A549 (cell line): Measurements from ENCODE around the gene RAB27A. TPM values are rescaled to one million over a fixed set of nuclear protein-coding genes. Genes with fewer than 3 reads are reported as not detected.

Experiments used
- ATAC-seq, 2 experiments: fragments of 200-7000 bp in 1 of 2; fragments of >200 bp in 1 of 2; cut with Nextera tagmentation in 1 of 2; cut with Tn5 transposase in 1 of 2; 3 replicates each; pipeline versions ENCODE4 v1.8.0 to v1.9.1; 2018 to 2020; ENCODE audit warnings: mild to moderate bottlenecking in 1 of 2, moderate library complexity in 1 of 2
- CTCF ChIA-PET: fragments of 300-600 bp; sonication (Branson Sonifier 250); formaldehyde crosslinking; extraction: SDS; loops from one replicate; lab custom pipeline; 2021; ENCODE audit warnings: antibody characterized with exemption, inconsistent platforms; lab: Yijun Ruan, JAX
- POLR2A ChIA-PET: fragments of 350-600 bp; formaldehyde crosslinking; extraction: SDS; loops from one replicate; lab custom pipeline; 2021; ENCODE audit warnings: antibody characterized with exemption, inconsistent platforms; lab: Yijun Ruan, JAX
- DNase-seq, 2 experiments: peaks; one replicate each; pipeline versions ENCODE4 v3.0.0 to v3.0.0-alpha.2; 2011 to 2016; ENCODE audit warnings: low read depth in 1 of 2, low spot score in 1 of 2
- FAIRE-seq: peaks from 2 replicates; lab custom pipeline; 2011; peaks lifted over from hg19 to GRCh38; lab: Jason Lieb, UNC
- H3K27ac ChIP-seq, 2 experiments: fragments of >200 bp; sonication (Bioruptor Twin); formaldehyde crosslinking; 3 replicates each; pipeline ENCODE4 v1.5.1; 2016 to 2017
- H3K4me1 ChIP-seq: fragments of >200 bp; sonication (Bioruptor Twin); formaldehyde crosslinking; 3 replicates; pipeline ENCODE4 v1.6.1; 2016
- H3K4me2 ChIP-seq: fragments of >200 bp; sonication (Bioruptor Twin); formaldehyde crosslinking; 3 replicates; pipeline ENCODE4 v1.6.1; 2016
- H3K4me3 ChIP-seq: fragments of >200 bp; sonication (Bioruptor Twin); formaldehyde crosslinking; 3 replicates; pipeline ENCODE4 v1.5.1; 2016
- H3K9me3 ChIP-seq: fragments of >200 bp; sonication (Bioruptor Twin); formaldehyde crosslinking; 3 replicates; pipeline ENCODE4 v1.6.1; 2016
- ATOH8 ChIP-seq: fragments of 250-450 bp; sonication (Bioruptor Pico); IDR thresholded peaks from 2 replicates; pipeline ENCODE4 v1.5.0; 2020; ENCODE audit warnings: low read depth, mild to moderate bottlenecking, moderate library complexity
- CBX2 ChIP-seq: fragments of 200-600 bp; sonication (generic); IDR thresholded peaks from 2 replicates; pipeline ENCODE4 v1.6.1; 2016; ENCODE audit warnings: low read depth, mild to moderate bottlenecking, borderline replicate concordance
- CHD4 ChIP-seq: fragments of 200-600 bp; sonication (generic); IDR thresholded peaks from 2 replicates; pipeline ENCODE4 v1.6.1; 2016; ENCODE audit warnings: antibody characterized with exemption, mild to moderate bottlenecking, borderline replicate concordance
- CTCF ChIP-seq: fragments of >200 bp; sonication (Bioruptor Twin); formaldehyde crosslinking; IDR thresholded peaks from 3 replicates; pipeline ENCODE4 v1.5.1; 2016
- E2F6 ChIP-seq: IDR thresholded peaks from 2 replicates; pipeline ENCODE4 v1.6.1; 2012; ENCODE audit warnings: low read depth, borderline replicate concordance
- EP300 ChIP-seq, 2 experiments: fragments of >200 bp; sonication (Bioruptor Twin); formaldehyde crosslinking; IDR thresholded peaks; 2 replicates in 1 of 2; 3 replicates in 1 of 2; pipeline ENCODE4 v1.6.1; 2016 to 2017
- FOSL2 ChIP-seq, 2 experiments: fragments of 450-650 bp in 1 of 2; fragments of >200 bp in 1 of 2; sonication (Bioruptor Twin) in 1 of 2; formaldehyde crosslinking; IDR thresholded peaks; 2 replicates each; pipeline versions ENCODE4 v1.5.0 to v1.6.1; 2016 to 2020; ENCODE audit warnings: mild to moderate bottlenecking in 1 of 2, moderate library complexity in 1 of 2
- FOXS1 ChIP-seq: fragments of 250-450 bp; sonication (Bioruptor Pico); IDR thresholded peaks from 2 replicates; pipeline ENCODE4 v1.5.0; 2020; ENCODE audit warnings: mild to moderate bottlenecking, moderate library complexity
- GATA3 ChIP-seq: IDR thresholded peaks from 2 replicates; pipeline ENCODE4 v1.6.1; 2012; ENCODE audit warnings: borderline replicate concordance
- HDAC2 ChIP-seq: fragments of 200-600 bp; sonication (generic); IDR thresholded peaks from 2 replicates; pipeline ENCODE4 v1.6.1; 2016
- HOXB13 ChIP-seq: fragments of 250-450 bp; sonication (Bioruptor Pico); IDR thresholded peaks from 2 replicates; pipeline ENCODE4 v1.5.0; 2020; ENCODE audit warnings: low read depth, mild to moderate bottlenecking, moderate library complexity
- JUN ChIP-seq, 2 experiments: fragments of >200 bp; sonication (Bioruptor Twin); formaldehyde crosslinking; IDR thresholded peaks; 2 replicates in 1 of 2; 3 replicates in 1 of 2; pipeline ENCODE4 v1.6.1; 2016 to 2017
- JUNB ChIP-seq: fragments of >200 bp; sonication (Bioruptor Twin); formaldehyde crosslinking; IDR thresholded peaks from 2 replicates; pipeline ENCODE4 v1.6.1; 2016
- KDM5A ChIP-seq: fragments of 200-600 bp; sonication (generic); IDR thresholded peaks from 2 replicates; pipeline ENCODE4 v1.6.1; 2016; ENCODE audit warnings: antibody characterized with exemption, mild to moderate bottlenecking
- MAX ChIP-seq: IDR thresholded peaks from 2 replicates; pipeline ENCODE4 v1.6.1; 2012
- MAZ ChIP-seq: fragments of 150-350 bp; IDR thresholded peaks from 2 replicates; pipeline ENCODE4 v1.6.1; 2014; ENCODE audit warnings: antibody characterized with exemption, low read depth, low read length, borderline replicate concordance
- PHF8 ChIP-seq: fragments of 200-600 bp; sonication (generic); IDR thresholded peaks from 2 replicates; pipeline ENCODE4 v1.6.1; 2016; ENCODE audit warnings: low read depth, mild to moderate bottlenecking, antibody characterized with exemption, moderate library complexity, borderline replicate concordance
- POLR2A ChIP-seq: IDR thresholded peaks from 2 replicates; pipeline ENCODE4 v1.6.1; 2012; ENCODE audit warnings: mild to moderate bottlenecking, low read length
- RAD21 ChIP-seq, 2 experiments: fragments of >200 bp in 1 of 2; sonication (Bioruptor Twin) in 1 of 2; formaldehyde crosslinking in 1 of 2; IDR thresholded peaks in 1 of 2; conservative IDR thresholded peaks in 1 of 2; 2 replicates in 1 of 2; 3 replicates in 1 of 2; pipeline ENCODE4 v1.6.1; 2012 to 2018; ENCODE audit warnings: inconsistent platforms in 1 of 2
- RARB ChIP-seq: fragments of 250-450 bp; sonication (Bioruptor Pico); IDR thresholded peaks from 2 replicates; pipeline ENCODE4 v1.8.0; 2021; ENCODE audit warnings: mild to moderate bottlenecking, moderate library complexity
- RCOR1 ChIP-seq: fragments of 150-350 bp; IDR thresholded peaks from 2 replicates; pipeline ENCODE4 v1.6.1; 2014; ENCODE audit warnings: antibody characterized with exemption, low read length, low read depth
- SREBF2 ChIP-seq: fragments of 450-650 bp; IDR thresholded peaks from 2 replicates; pipeline ENCODE4 v1.6.1; 2014; ENCODE audit warnings: mild to moderate bottlenecking, moderate library complexity
- TP53 ChIP-seq: fragments of 250-450 bp; sonication (Bioruptor Pico); IDR thresholded peaks from 2 replicates; pipeline ENCODE4 v1.5.0; 2021; ENCODE audit warnings: mild to moderate bottlenecking, moderate library complexity
- USF2 ChIP-seq: fragments of 450-650 bp; IDR thresholded peaks from 2 replicates; pipeline ENCODE4 v1.6.1; 2014; ENCODE audit warnings: antibody characterized with exemption
- ZC3H11A ChIP-seq: fragments of 450-650 bp; IDR thresholded peaks from 2 replicates; pipeline ENCODE4 v1.6.1; 2014; ENCODE audit warnings: antibody characterized with exemption, mild to moderate bottlenecking
- ZNF302 ChIP-seq: fragments of 250-450 bp; sonication (Bioruptor Pico); IDR thresholded peaks from 2 replicates; pipeline ENCODE4 v1.9.0; 2021; ENCODE audit warnings: inconsistent platforms, mild to moderate bottlenecking, moderate library complexity
- WGBS: methylation state at CpG from one replicate; pipeline ENCODE4 v1.1.6; 2017; ENCODE audit errors: missing lambda C conversion rate; 5-methylcytosine and 5-hydroxymethylcytosine counted together
- polyA plus RNA-seq, 4 experiments: library from polyadenylated mRNA; depleted of rRNA in 3 of 4; stranded (reverse); fragments of >200 nt; fragmentation: RNase III in 1 of 4; extraction: RNeasy Plus Mini Kit Qiagen cat#74134 plus additional on column Dnase treatment in 1 of 4; gene quantifications; 2 replicates in 3 of 4; 3 replicates in 1 of 4; pipeline ENCODE4 v1.2.3, GENCODE V29; 2011 to 2017

The RAB27A gene
- polyA plus RNA-seq, 2 of the 4 experiments (the other 2 are of a cell fraction), result 8.1 to 17.0 TPM

- no peak for TF ChIP-seq FOXS1 (CRISPR knock-in tag)
These were observed 48.4 kb downstream of the RAB27A start (continued) for GRCh38 chr15:55241186-55241585.

- H3K9me3 ChIP-seq, result no peaks in the 10 kb centered on the region
- no peak overlapping the region for H3K27ac ChIP-seq
- 73% methylated on average over 3 of the region's 3 CpGs for WGBS
- TF ChIP-seq MAX (no peak), E2F6 (no peak), MAZ (no peak), GATA3 (no peak), KDM5A (no peak), POLR2A (no peak), HDAC2 (no peak), HOXB13 (CRISPR knock-in tag) (no peak), RCOR1 (no peak), FOXS1 (CRISPR knock-in tag) (no peak), FOSL2 (IDR thresholded peaks at IDR 0.05) (no peak), FOSL2 (CRISPR knock-in tag; IDR thresholded peaks at IDR 0.05) (no peak), JUN (IDR thresholded peaks at IDR 0.05) (no peak)
- ATAC-seq (no peak), FAIRE-seq (no peak), DNase-seq (no peak)
- H3K4me2 ChIP-seq, result no peak overlapping the region
- ChIA-PET CTCF (interaction anchor here (0.6 to 2.1 kb wide), 3 partner anchors 9 to 174 kb away, joined by 3 to 7 read pairs (median 3); no protein-coding TSS in a partner anchor), POLR2A (no interaction called here)
- no peaks in the 10 kb centered on the region for H3K4me1 ChIP-seq
- no peak overlapping the region for H3K4me3 ChIP-seq
These were observed 49.4 kb downstream of the RAB27A start for GRCh38 chr15:55240125-55240760.

- no peak overlapping the region for H3K4me3 ChIP-seq
- no peak overlapping the region for H3K4me2 ChIP-seq
- ATAC-seq (no peak), FAIRE-seq (no peak), DNase-seq (no peak)
- CTCF ChIA-PET, result interaction anchor here (1.4 to 2.1 kb wide), 2 partner anchors 8 to 11 kb away, joined by 3 to 7 read pairs; no protein-coding TSS in a partner anchor
- 59% methylated on average over 5 of the region's 5 CpGs for WGBS
- TF ChIP-seq CTCF (no peak), ZNF302 (CRISPR knock-in tag) (no peak), PHF8 (no peak), TP53 (CRISPR knock-in tag) (no peak), RARB (CRISPR knock-in tag) (no peak), SREBF2 (no peak), ZC3H11A (no peak), RAD21 (conservative IDR thresholded peaks at IDR 0.05 in 1 of 2, IDR thresholded peaks at IDR 0.05 in 1 of 2) (no peak), JUNB (no peak), CBX2 (no peak), FOXS1 (CRISPR knock-in tag) (no peak), USF2 (no peak), CHD4 (no peak), GATA3 (no peak), ATOH8 (CRISPR knock-in tag) (no peak), EP300 (IDR thresholded peaks at IDR 0.05) (no peak)
- TF ChIP-seq, all 56 proteins: peak for 0
- Histone ChIP-seq H3K9me3 (no peaks in the 10 kb centered on the region), H3K4me1 (no peaks in the 10 kb centered on the region), H3K27ac (no peak overlapping the region)
- POLR2A ChIA-PET, result no interaction called here
These were observed 50.0 kb downstream of the RAB27A start for GRCh38 chr15:55239440-55240124.
